ENCODE measurements around the gene PDPK1. TPM values are rescaled to one million over a fixed set of nuclear protein-coding genes. Genes with fewer than 3 reads are reported as not detected.
A peak's percentile ranks its signal among the peaks of the same experiment; 100 is the strongest.
"Not testable (repeated sequence)": the region's sequence is repeated elsewhere in the genome, so short reads cannot be mapped to it uniquely, and the experiment has no call there.

The PDPK1 gene
- total and polyA plus RNA-seq, 12 donors, result 23.9 to 69.7 (median 41.0) TPM

DNA sequence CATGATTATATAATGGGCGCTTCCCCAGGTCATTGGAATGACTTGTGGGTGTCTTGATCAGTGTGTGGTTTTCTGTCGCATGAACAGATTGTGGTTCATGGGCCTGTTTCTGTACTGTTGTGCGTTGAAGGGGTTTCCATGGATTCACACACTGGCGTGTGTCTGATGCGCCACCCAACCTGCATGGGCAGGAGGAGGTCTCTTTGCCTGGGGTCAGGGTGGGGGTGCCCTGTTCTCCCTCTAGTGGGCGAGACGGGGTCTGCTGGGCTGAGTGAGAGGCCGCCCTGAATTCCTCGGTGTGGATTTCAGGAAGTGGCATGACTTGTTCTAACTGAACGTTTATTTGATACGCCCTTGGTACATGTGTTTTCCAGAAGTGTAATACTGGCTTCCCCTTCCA lies 42.3 kb downstream of the PDPK1 start:
- H3K27ac ChIP-seq, H3K4me3 ChIP-seq: not testable (repeated sequence)
- WGBS, 4 donors, result 61 to 78% methylated on average over 4 to 7 of the region's 11 CpGs; no CpG with 5 or more reads in 2 of the 4 donors

DNA sequence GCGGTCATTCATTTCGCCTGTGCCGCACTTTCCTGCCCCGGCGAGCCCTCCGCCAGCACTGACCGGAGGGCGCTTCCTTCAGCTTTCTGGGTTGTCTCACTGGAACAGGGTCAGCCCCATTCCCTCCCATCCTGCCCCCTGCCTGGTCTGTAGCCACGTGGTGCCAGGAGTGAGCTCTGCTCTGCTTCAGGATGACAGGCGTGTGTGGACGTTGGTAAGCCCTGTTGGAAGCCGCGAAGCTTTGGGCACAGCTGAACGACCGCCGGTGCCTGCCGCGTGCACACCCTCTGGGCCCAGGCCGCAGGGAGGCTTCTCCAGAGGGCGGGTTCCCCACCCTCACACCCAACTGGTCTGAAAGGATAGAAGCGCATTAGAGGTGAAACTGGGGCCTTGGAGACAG lies 43.0 kb downstream of the PDPK1 start:
- H3K36me3 ChIP-seq (replicated peaks in 1 of 2); DNase-seq; H3K27ac ChIP-seq; H3K27me3 ChIP-seq; intact Hi-C loops (cut with DNase I); H3K9me3 ChIP-seq (replicated peaks in 1 of 3); H3K4me3 ChIP-seq: not testable (repeated sequence)
- no CpG with 5 or more reads among the region's 21 CpGs for WGBS, 4 donors
- H3K4me1 ChIP-seq (replicated peaks in 1 of 2), result peaks cover 11 to 12% of the 10 kb centered on the region in 2 donors

More for the DNA sequence above, 42.3 kb downstream of the PDPK1 start:
- DNase-seq, result peak in 3 of 7 donors; percentile 7 to 21 (median 11)
- intact Hi-C loops (cut with DNase I); H3K27me3 ChIP-seq; H3K9me3 ChIP-seq (replicated peaks in 1 of 3); H3K36me3 ChIP-seq (replicated peaks in 1 of 2); H3K4me1 ChIP-seq (replicated peaks in 1 of 2): not testable (repeated sequence)

DNA sequence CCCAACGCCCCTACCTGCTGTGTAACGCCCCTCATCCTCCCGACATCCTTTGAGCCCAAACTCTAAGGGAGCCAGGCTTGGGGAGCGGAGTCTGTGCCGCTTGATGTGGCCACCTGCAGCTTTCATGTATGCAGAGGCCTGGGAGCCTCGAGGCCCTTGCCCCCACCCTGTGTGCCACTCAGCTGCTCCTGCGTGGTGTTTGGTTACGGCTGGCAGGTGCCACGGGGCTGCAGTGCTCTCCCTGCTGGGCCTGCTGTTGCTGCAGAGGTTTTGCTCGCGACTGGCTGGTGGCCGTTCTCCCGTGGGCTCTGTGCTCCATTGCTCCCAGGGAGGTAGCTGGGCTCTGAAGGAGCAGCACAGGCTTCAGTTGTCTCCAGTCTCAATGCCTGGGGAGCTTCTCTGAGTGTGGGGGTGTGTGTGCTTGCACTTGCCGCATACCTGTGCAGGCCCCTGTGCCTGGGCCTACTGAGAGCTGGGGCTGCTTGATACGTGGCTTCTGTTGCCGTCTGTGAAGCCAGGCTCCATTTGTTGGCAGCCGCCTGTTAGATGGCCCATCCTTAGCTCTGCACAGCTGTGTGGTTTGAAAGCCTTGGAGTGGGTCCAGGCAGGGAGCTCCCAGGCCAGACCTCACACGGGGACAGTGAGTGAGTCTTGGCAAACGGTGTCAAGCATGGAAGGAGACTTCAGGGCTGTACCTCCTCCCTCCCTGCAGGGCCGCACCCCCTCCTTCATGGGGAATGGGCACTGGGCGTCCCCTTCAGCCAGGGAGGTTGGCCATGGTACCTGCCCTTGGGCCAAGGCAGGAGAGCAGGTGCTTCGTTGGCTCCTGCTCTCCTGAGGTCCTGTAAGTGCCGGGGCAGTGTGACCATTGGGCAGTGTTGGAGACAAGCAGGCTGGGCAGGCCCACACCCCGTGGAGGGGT lies 47.2 kb downstream of the PDPK1 start:
- no peak overlapping the region for H3K4me3 ChIP-seq
- 33 to 62% (median 52%) methylated on average over 1 to 23 of the region's 24 CpGs for WGBS, 4 donors
- TF ChIP-seq, protein P1, sequence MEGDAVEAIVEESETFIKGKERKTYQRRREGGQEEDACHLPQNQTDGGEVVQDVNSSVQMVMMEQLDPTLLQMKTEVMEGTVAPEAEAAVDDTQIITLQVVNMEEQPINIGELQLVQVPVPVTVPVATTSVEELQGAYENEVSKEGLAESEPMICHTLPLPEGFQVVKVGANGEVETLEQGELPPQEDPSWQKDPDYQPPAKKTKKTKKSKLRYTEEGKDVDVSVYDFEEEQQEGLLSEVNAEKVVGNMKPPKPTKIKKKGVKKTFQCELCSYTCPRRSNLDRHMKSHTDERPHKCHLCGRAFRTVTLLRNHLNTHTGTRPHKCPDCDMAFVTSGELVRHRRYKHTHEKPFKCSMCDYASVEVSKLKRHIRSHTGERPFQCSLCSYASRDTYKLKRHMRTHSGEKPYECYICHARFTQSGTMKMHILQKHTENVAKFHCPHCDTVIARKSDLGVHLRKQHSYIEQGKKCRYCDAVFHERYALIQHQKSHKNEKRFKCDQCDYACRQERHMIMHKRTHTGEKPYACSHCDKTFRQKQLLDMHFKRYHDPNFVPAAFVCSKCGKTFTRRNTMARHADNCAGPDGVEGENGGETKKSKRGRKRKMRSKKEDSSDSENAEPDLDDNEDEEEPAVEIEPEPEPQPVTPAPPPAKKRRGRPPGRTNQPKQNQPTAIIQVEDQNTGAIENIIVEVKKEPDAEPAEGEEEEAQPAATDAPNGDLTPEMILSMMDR (IDR thresholded peaks at IDR 0.05), result no peak
- TF ChIP-seq POLR2A (IDR thresholded peaks at IDR 0.05), result no peak
- DNase-seq, result peak; percentile 57 to 91 (median 85)
- peaks cover 12 to 19% of the 10 kb centered on the region in 2 donors for H3K4me1 ChIP-seq (replicated peaks in 1 of 2)
- H3K9me3 ChIP-seq (replicated peaks in 1 of 3), result no peaks in the 10 kb centered on the region
- no peaks in the 10 kb centered on the region for H3K27me3 ChIP-seq
- intact Hi-C loops (cut with DNase I), result no loop called here
- peaks cover 0 to 38% of the 10 kb centered on the region in 2 donors for H3K36me3 ChIP-seq (replicated peaks in 1 of 2)
- H3K27ac ChIP-seq, result peak overlapping the region in 3 of 5 donors; percentile 52 to 58 (median 53)

DNA sequence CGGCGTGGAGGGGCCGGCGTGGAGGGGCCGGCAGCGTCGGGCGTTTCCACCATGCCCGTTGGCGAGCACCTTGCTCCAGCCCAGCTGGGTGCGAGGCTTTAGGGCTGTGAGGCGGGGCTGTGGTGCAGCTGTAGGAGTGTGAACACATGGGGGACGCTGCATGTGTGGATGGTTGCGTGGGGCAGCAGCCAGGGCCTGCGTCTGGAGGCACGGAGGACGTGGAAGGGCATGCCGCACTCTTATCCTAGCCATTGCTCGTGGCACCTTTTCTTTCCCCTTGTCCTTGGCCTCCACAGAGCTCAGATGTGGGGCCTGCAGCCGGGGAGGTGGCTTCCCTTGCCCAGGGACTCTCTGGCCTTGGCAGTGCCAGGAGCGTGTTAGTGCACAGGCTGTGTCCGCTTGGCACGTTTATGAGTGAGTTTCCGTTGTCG lies 47.8 kb downstream of the PDPK1 start:
- no peaks in the 10 kb centered on the region for H3K9me3 ChIP-seq (replicated peaks in 1 of 3)
- H3K27ac ChIP-seq, result peak overlapping the region in 3 of 5 donors; percentile 52 to 58 (median 53)
- peak in 6 of 7 donors; percentile 65 to 80 (median 76) for DNase-seq
- no peak overlapping the region for H3K4me3 ChIP-seq
- H3K36me3 ChIP-seq (replicated peaks in 1 of 2), result peaks cover 0 to 44% of the 10 kb centered on the region in 2 donors
- TF ChIP-seq, protein P1 (IDR thresholded peaks at IDR 0.05), result no peak
- no peak for TF ChIP-seq POLR2A (IDR thresholded peaks at IDR 0.05)
- intact Hi-C loops (cut with DNase I), result no loop called here
- WGBS, 4 donors, result 44 to 56% (median 47%) methylated on average over 7 to 25 of the region's 25 CpGs
- H3K27me3 ChIP-seq, result no peaks in the 10 kb centered on the region
- H3K4me1 ChIP-seq (replicated peaks in 1 of 2), result peaks cover 12 to 19% of the 10 kb centered on the region in 2 donors

DNA sequence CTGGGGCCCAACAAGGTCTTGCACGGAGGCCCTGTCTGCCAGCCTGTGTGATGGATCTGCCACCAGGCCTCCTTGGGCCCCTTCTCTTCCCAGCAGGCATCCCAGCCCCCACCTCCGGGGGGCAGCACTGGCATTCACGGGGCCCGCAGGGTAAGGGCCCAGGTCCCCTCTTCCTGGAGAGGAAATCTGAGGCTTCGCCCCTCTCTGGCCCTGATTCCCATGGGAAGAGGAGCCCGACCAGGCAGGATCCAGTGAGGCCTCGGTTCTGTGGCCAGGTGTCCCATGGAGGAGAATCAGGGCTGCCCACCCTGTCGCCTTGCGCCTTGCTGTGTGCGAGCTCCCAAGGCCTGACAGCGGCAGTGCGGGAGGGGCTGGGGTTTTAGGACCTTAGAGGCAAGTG lies 48.4 kb downstream of the PDPK1 start:
- H3K36me3 ChIP-seq (replicated peaks in 1 of 2), result peaks cover 0 to 44% of the 10 kb centered on the region in 2 donors
- WGBS, 4 donors, result 49 to 79% (median 76%) methylated on average over 4 to 12 of the region's 12 CpGs

More for the DNA sequence above, 48.4 kb downstream of the PDPK1 start:
- peaks cover 12 to 19% of the 10 kb centered on the region in 2 donors for H3K4me1 ChIP-seq (replicated peaks in 1 of 2)
- TF ChIP-seq, protein P1 (IDR thresholded peaks at IDR 0.05), result no peak
- TF ChIP-seq POLR2A (IDR thresholded peaks at IDR 0.05), result no peak
- no peaks in the 10 kb centered on the region for H3K9me3 ChIP-seq (replicated peaks in 1 of 3)
- peak in 2 of 7 donors; percentile 12 to 20 for DNase-seq
- peak overlapping the region in 2 of 5 donors; percentile 52 to 58 for H3K27ac ChIP-seq
- no peaks in the 10 kb centered on the region for H3K27me3 ChIP-seq
- intact Hi-C loops (cut with DNase I), result no loop called here
- H3K4me3 ChIP-seq, result no peak overlapping the region
